Measurements from ENCODE around the gene AHCYL2.
"Not testable (repeated sequence)": the region's sequence is repeated elsewhere in the genome, so short reads cannot be mapped to it uniquely, and the experiment has no call there.

The AHCYL2 gene

DNA sequence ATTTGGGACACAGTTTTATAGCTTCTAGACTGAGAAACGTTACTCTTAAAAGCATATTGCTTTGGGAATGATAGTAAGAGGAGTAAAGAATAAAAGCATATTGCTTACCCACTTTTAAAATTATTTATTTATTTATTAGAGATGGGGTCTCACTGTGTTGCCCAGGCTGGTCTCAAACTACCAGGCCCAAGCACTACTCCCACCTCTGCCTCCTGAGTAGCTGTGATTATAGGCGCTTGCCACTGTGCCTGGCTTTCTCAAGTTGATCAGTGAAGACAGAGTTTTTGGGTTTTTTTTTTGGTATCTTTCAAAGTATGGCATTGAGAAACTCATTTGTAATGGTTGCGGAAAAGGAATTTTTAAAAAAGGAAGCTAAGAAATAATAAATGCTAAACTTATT is 68.0 kb downstream of the AHCYL2 start:
- DNase-seq (ENCODE audit: low read depth) = no peak

- DNase-seq (ENCODE audit: low read depth) = no peak
These were observed 70.2 kb downstream of the AHCYL2 start for GRCh38 chr7:129295015-129295423.

GRCh38 chr7:129298268-129298893 is 73.6 kb downstream of the AHCYL2 start:
- no peak for DNase-seq (ENCODE audit: low read depth)

DNA sequence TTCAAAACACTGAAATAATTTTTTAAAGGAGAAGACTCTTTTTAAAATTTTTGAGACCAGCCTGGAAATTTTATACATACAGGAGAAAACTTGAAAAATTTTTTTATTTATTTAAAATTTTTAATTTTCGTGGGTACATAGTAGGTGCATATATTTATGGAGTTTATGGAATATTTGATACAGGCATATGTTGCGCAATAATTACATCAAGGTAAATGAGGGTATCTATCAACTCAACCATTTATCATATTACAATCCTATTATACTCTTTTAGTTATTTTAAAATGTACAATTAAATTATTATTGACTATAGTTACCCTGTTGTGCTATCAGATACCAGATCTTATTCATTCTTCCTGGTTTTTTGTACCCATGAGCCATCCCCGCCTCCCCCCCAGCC is 75.1 kb downstream of the AHCYL2 start:
- DNase-seq (ENCODE audit: low read depth) = no peak

DNA sequence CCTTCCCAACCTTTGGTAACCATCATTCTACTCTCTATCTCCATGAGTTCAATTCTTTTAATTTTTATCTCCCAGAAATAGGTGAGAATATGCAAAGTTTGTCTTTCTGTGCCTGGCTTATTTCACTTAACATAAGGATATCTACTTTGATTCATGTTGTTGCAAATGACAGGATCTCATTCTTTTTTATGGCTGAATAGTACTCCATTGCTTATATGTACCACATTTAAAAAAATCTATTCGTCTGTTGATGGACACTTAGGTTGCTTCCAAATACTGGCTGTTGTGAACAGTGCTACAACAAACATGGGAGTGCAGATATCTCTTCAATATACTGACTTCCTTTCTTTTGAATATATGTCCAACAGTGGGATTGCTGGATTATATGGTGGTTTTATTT is 75.5 kb downstream of the AHCYL2 start:
- DNase-seq (ENCODE audit: low read depth) = not testable (repeated sequence)

DNA sequence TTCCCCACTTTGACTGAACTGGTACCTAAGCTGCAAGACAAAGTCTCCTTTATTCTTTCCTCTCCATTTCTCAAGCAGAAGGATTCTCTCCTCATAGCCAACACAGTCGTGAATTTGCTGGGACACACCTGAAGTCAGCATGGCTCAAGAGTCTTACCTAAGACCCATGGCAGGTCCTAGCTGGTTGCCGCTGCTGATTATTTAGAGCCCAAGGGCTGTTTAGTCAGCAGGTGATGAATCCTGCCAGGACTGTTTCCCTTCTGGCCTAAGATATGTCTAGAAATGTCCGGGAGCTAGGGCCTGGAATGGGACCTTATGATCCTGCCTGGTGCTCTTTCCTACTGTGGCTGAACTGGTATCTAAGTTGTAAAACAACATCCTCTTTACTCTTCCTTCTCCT is 82.8 kb downstream of the AHCYL2 start:
- no peak for DNase-seq (ENCODE audit: low read depth)

GRCh38 chr7:129308047-129308446 is 83.2 kb downstream of the AHCYL2 start:
- no peak for DNase-seq (ENCODE audit: low read depth)

- DNase-seq (ENCODE audit: low read depth) = no peak
These were observed 86.6 kb downstream of the AHCYL2 start for GRCh38 chr7:129311429-129311828.

GRCh38 chr7:129313282-129313681 is 88.5 kb downstream of the AHCYL2 start:
- DNase-seq (ENCODE audit: low read depth) = no peak

GRCh38 chr7:129315960-129316359 is 91.1 kb downstream of the AHCYL2 start:
- DNase-seq (ENCODE audit: low read depth) = no peak

DNA sequence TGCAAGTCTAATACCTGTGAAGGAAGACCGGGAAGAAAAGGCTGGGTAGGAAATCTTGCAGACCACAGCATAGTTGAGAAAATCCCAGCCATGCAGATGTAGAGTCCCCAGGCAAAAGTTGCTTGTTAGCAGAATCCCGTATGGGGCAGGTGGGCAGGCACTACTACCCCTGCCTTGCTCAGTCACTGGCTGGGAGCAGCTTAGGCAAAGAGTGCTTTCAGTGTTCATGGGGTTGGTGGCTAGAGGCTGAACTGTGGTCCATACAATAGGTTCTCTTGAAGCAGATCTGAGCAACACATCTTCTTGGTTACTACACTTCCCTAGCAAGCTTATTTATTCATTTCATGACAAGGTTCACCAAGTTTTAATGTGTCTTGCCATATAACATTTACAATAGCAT is 92.6 kb downstream of the AHCYL2 start:
- no peak for DNase-seq (ENCODE audit: low read depth)

GRCh38 chr7:129327076-129327475 is 102.2 kb downstream of the AHCYL2 start:
- no peak for DNase-seq (ENCODE audit: low read depth)

DNA sequence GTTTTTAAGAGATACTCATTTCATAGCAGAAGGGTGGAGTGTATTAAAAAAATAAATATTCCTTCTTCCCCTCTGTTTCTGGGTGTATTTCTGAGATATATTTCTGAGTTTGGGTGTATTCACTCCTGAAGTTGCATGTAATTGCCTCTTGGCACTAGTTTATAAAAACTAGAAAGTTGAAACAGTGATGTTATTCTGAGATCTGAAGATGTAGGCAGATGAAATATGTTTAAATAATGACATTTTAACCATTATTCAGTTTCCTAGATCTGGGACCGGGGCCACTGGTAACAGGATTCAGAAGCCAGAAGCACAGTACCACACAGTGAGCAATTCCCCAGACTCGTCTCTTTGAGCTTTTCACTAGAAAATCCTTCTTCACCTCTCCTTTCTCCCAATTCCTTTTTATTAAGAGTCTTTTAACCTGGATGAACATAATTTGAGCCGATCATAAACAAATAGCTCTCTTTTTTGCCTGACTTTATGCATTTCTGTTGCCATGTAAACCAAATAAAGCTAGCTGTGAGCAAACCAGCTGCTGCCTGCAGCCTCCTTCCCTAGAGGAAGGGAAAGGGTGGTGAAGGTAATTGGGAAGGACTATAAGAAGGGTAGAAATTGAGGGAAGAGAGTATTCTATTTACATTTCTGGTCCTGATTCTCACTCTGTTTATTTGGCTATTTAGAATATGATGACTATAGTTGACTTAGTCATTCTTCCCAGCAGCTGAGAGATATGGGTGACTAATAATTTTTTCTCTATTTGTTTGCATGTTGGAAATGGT is 107.6 kb downstream of the AHCYL2 start:
- no peak for DNase-seq (ENCODE audit: low read depth)

DNA sequence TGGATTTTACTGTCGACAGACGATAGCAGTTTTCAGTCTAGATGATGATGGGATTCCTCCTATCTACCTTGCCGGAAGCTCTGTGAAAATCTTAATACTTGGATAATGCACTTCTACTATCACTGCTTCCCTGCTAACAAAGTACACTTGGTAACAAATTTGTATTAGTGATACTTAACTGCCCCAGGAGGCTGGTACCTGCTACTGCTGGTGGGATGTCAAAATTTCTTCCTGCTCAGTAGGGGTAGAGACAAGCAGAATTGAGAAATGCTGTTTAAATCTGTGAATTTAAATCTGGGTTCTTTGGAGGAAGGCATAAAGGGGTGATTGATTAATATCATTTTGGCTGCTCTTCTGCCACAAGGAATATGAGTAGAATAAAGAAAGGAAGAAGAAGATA is 109.6 kb downstream of the AHCYL2 start:
- DNase-seq (ENCODE audit: low read depth) = no peak

- no peak for DNase-seq (ENCODE audit: low read depth)
These were observed 113.6 kb downstream of the AHCYL2 start for GRCh38 chr7:129338450-129338849.

- no peak for DNase-seq (ENCODE audit: low read depth)
These were observed 116.4 kb downstream of the AHCYL2 start for GRCh38 chr7:129341212-129341611.

DNA sequence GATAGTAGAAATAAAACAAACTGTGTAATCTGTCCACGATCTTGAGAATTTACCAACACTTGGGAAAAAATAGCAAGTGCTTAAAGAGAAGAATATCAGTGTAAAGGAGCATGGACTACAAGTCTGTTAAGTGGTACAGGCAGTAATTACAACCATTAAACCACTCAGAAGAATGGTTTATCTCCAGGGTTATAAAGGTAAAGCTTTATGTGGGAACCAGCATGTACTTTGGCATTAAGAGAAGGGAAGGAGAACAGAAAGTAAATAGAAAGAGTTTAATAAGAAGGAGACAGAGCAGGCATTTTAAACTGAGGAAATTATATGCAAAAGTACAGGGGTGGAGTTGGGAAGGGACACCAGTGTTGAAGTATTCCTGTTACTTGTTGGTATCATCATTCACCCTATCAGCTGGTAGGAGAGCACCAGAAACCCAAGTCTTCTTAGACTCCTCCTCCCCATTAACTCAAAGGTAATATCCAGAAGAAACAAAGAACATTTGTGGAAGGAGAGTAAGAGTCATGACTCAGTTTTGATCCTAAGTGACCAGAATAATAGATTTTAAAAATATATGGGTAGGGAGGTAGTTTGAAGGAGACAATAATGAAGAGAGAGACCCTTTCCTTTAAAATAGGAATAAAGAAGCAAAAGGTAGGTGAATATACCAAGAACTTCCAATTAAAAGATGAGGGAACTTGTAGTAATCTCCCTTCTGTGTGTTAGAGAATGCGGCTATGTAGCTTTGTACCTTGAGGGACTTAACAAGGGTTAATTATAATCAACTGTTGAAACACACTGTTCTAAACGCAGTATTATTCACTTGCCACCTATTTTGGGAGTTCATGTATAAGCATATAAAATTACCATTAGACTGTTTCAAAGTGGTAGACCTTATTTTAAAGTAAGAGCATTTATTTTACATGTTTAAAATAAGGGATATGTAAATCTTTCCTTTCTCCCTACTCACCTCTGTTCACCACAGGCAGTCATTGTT is 117.3 kb downstream of the AHCYL2 start:
- no peak for DNase-seq (ENCODE audit: low read depth)

DNA sequence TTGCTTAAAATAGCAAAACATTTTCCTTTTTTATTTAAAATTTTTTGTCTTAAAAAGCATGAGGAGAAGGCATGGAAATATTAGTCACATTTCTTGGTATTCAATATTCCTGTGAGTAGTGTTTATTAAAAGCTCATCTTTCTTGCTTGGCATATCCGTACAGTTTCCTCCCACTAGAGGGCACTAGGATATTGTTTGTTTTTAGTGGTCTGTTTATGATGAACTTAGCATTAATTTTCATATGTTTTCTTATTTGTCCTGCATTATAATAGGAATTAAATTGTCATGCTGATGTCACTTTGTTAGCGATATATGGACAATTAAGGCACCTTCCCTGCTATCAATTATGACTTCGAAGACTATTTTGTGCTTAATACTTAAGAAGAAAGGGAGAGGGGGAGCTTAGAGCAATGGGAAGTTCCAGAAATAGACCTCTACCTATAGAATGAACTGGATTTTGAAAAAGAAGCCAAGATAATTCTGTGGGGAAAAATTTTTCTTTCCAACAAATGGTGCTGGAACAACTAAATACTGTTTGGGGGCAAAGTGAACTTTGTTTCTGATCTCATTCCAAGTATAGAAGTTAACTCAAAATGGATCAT is 118.4 kb downstream of the AHCYL2 start:
- no peak for DNase-seq (ENCODE audit: low read depth)

GRCh38 chr7:129347330-129347729 is 122.5 kb downstream of the AHCYL2 start:
- no peak for DNase-seq (ENCODE audit: low read depth)

DNA sequence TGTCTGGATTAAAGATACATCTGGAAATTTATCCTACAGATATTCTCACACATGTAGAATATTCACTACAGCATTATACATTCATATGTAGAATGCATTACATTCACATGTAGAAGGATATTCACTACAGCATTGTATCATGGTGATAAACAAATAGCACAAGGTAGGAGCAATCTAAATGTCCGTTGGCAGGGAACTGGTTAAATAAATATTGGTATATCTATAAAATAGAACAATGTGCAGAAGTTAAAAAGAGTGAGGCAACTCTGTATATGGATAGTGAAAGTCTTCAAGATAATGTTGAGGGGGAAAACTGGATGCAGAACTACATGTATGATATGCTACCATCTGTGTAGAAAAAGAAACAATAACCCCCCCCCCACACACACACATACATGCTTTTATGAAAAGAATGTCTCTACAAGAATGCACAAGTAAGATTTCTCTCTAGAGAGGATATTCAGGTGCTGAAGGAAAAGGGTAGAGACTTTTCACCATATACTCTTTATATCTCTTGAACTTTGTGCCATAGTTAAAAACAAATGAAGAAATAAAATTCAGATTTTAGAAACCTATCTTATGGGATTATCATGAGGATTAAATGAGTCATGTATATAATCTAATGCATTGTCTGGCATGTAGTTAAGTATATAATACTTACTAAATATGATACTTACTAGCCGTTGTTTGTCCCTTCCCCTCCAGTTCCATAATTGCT is 123.4 kb downstream of the AHCYL2 start:
- DNase-seq (ENCODE audit: low read depth) = no peak

GRCh38 chr7:129351320-129351719 is 126.5 kb downstream of the AHCYL2 start:
- no peak for DNase-seq (ENCODE audit: low read depth)

- not testable (repeated sequence) for DNase-seq (ENCODE audit: low read depth)
These were observed 128.3 kb downstream of the AHCYL2 start for GRCh38 chr7:129353104-129353503.
